ENCODE data around the gene GDF15. TPM values are rescaled to one million over a fixed set of nuclear protein-coding genes. Genes with fewer than 3 reads are reported as not detected.

Gene GDF15
- total RNA-seq, 1 experiment from 2014 or later = 425 TPM

DNA sequence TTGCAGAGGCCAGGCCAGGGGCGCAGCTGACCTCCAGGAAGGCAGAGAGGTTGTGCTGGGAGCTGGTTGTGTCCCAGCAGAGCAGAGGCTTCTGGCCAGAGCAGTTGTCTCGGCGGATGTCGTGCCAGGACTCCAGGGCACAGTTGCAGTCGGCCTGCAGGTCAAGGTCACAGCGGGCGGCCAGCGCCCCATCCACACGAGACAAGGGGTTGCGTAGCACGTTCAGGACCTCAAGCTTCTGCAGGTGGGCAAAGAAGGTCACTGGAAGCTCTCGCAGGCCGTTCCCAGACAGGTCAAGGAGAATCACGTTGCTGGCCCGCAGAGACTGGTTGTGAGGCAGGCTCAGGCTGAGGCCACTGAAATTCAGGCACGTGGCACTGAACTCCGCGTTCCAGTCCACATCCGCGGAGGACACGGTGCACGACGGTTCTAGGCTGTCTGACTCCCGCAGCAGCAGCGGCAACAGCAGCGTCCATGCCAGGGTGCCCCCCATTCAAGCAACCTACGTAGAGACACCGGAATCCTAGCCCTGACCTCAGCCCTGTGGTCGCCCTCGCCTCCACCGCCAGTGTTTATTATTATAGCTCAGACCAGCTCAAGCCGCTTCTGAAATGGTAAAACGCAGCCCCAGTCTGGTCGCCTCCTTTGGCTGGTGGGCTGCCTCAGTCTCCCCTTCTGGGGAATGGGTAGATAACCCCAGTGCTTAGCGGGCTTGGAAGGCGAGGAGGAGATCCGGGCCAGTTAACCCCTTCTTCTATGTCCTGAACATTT is 10.7 kb downstream of the GDF15 start:
- intact Hi-C loops (cut with micrococcal nuclease) = no loop called here
- Histone ChIP-seq H3K4me2 (ENCODE audit: low read length) (no peak overlapping the region), H3K27ac (ENCODE audit: low read depth, low read length) (no peak overlapping the region), H3K4me3 (replicated peaks in 1 of 2; ENCODE audit: low read depth in 1 of 2, low read length in 2 of 2) (no peak overlapping the region), H3K9me3 (ENCODE audit: control insufficient read depth in 1 of 2, insufficient read depth in 1 of 2, low read depth in 1 of 2, low read length in 2 of 2) (no peaks in the 10 kb centered on the region), H3K27me3 (ENCODE audit: insufficient read depth, low read length) (no peaks in the 10 kb centered on the region), H3K79me2 (ENCODE audit: insufficient read depth, low read length) (no peaks in the 10 kb centered on the region), H4K20me1 (ENCODE audit: insufficient read depth) (no peaks in the 10 kb centered on the region), H3K36me3 (ENCODE audit: control insufficient read depth in 1 of 2, insufficient read depth in 2 of 2, low read length in 2 of 2) (no peaks in the 10 kb centered on the region), H3K9me2 (ENCODE audit: insufficient read depth) (no peaks in the 10 kb centered on the region), H2AFZ (ENCODE audit: low read depth, low read length, poor library complexity, severe bottlenecking) (no peak overlapping the region), H3K9ac (ENCODE audit: low read length) (no peak overlapping the region), H3K4me1 (ENCODE audit: control insufficient read depth in 1 of 2, insufficient read depth in 2 of 2, low read length in 2 of 2) (peaks cover 5 to 21% of the 10 kb centered on the region in 2 experiments)
- ATAC-seq (no peak), DNase-seq (ENCODE audit: low read depth, low spot score) (no peak)
- no TSS peak for BruUV-seq (replicated peaks)
- RAD21 ChIA-PET (ENCODE audit: low non-redundant PET in 1 of 2, low total read pairs in 2 of 2, uncharacterized antibody in 2 of 2, unreplicated experiment in 2 of 2) = no interaction called here
- POLR2A ChIA-PET = no interaction called here
- TF ChIP-seq EZH2 (IDR thresholded peaks at IDR 0.05) = no peak
- no peak for TF ChIP-seq SP1 (IDR thresholded peaks at IDR 0.05; ENCODE audit: low read depth)
- no peak for TF ChIP-seq RAD21 (IDR thresholded peaks at IDR 0.05; ENCODE audit: low read depth)
- CTCF ChIA-PET = no interaction called here

DNA sequence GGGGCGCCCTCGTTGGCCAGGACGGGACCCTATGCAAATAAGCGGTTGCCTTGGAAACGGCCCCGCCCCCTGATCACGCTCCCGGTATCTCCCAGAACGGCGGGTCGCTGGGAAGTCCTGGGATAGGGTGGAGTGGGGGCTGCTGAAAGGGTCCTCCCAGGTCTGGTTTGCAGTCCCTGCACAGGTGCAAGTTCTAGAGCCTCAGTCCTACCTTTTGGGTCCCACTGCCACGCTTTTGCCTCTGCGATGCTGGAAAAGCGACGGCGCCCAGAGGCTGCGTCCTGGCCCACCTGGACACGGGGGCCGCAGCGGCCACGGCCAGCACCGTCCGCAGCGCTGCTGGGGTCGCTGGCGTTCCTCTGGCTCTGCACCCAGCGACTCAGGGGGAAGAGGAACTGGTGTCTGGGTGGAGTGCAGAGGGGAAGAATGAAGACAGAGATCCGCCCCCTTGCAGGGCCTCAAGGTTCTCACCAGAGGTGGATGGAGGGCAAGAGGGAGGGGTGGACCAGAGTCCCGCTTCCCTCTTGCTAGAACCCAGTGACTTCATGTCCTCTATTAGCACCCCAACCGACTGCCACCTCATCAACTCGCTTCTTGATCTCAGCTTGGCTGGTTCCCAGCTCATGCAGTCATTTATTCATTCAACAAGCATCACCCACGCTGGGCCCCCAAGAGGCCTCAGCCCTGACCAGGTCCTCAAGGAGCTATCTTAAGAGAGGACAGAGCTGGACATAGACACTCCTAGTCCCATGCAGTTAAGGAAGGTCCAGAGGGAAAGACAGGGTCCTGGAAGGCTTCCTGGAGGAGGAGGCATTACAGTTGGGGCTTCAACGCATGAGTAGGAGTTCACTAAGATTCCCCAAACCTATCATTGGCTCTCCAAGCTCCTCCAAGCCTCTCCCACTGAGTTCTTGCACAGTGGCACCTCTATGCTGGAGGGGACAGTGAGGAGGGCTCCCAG is 11.6 kb downstream of the GDF15 start, which contains the start of gene LRRC25:
Gene LRRC25, minus strand, starts transcription at position 381 of the 961 bp plus-strand sequence. CDS start 659 bp downstream, outside the sequence.
- H3K9ac ChIP-seq (ENCODE audit: low read length) = no peak within 1 kb of the TSS
- RAD21 ChIA-PET (ENCODE audit: low non-redundant PET in 1 of 2, low total read pairs in 2 of 2, uncharacterized antibody in 2 of 2, unreplicated experiment in 2 of 2) = no interaction called here
- DNase-seq (ENCODE audit: low read depth, low spot score) = no peak
- no peaks in the 10 kb centered on the region for H4K20me1 ChIP-seq (ENCODE audit: insufficient read depth)
- ATAC-seq = no peak
- H2AFZ ChIP-seq (ENCODE audit: low read depth, low read length, poor library complexity, severe bottlenecking) = no peak within 1 kb of the TSS
- no peaks in the 10 kb centered on the region for H3K36me3 ChIP-seq (ENCODE audit: control insufficient read depth in 1 of 2, insufficient read depth in 2 of 2, low read length in 2 of 2)
- POLR2A ChIA-PET = interaction anchor here (1.0 kb wide), 1 partner anchor 12 kb away, joined by 4 read pairs; the partner anchor contains the start of gene GDF15
- CTCF ChIA-PET = no interaction called here
- H3K79me2 ChIP-seq (ENCODE audit: insufficient read depth, low read length) = no peaks in the 10 kb centered on the region
- H3K27ac ChIP-seq (ENCODE audit: low read depth, low read length) = no peak within 1 kb of the TSS
- no peak within 1 kb of the TSS for H3K4me3 ChIP-seq (replicated peaks in 1 of 2; ENCODE audit: low read depth in 1 of 2, low read length in 2 of 2)
- no peak within 1 kb of the TSS for H3K4me2 ChIP-seq (ENCODE audit: low read length)
- BruUV-seq (replicated peaks) = no TSS peak
- H3K27me3 ChIP-seq (ENCODE audit: insufficient read depth, low read length) = no peaks in the 10 kb centered on the region
- intact Hi-C loops (cut with micrococcal nuclease) = no loop called here
- no peaks in the 10 kb centered on the region for H3K9me2 ChIP-seq (ENCODE audit: insufficient read depth)
- no peaks in the 10 kb centered on the region for H3K9me3 ChIP-seq (ENCODE audit: control insufficient read depth in 1 of 2, insufficient read depth in 1 of 2, low read depth in 1 of 2, low read length in 2 of 2)
- peaks cover 9 to 22% of the 10 kb centered on the region in 2 experiments for H3K4me1 ChIP-seq (ENCODE audit: control insufficient read depth in 1 of 2, insufficient read depth in 2 of 2, low read length in 2 of 2)
- TF ChIP-seq, protein P1, sequence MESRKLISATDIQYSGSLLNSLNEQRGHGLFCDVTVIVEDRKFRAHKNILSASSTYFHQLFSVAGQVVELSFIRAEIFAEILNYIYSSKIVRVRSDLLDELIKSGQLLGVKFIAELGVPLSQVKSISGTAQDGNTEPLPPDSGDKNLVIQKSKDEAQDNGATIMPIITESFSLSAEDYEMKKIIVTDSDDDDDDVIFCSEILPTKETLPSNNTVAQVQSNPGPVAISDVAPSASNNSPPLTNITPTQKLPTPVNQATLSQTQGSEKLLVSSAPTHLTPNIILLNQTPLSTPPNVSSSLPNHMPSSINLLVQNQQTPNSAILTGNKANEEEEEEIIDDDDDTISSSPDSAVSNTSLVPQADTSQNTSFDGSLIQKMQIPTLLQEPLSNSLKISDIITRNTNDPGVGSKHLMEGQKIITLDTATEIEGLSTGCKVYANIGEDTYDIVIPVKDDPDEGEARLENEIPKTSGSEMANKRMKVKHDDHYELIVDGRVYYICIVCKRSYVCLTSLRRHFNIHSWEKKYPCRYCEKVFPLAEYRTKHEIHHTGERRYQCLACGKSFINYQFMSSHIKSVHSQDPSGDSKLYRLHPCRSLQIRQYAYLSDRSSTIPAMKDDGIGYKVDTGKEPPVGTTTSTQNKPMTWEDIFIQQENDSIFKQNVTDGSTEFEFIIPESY (IDR thresholded peaks at IDR 0.05; ENCODE audit: extremely low read depth, insufficient replicate concordance, low read length) = no peak
- TF ChIP-seq SP1 (IDR thresholded peaks at IDR 0.05; ENCODE audit: low read depth) = no peak
- TF ChIP-seq CEBPB (IDR thresholded peaks at IDR 0.05; ENCODE audit: low read depth) = no peak
- no peak for TF ChIP-seq ZFX (IDR thresholded peaks at IDR 0.05)
- TF ChIP-seq, protein P2, sequence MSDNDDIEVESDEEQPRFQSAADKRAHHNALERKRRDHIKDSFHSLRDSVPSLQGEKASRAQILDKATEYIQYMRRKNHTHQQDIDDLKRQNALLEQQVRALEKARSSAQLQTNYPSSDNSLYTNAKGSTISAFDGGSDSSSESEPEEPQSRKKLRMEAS (IDR thresholded peaks at IDR 0.05) = no peak
- TF ChIP-seq EZH2phosphoT487 (IDR thresholded peaks at IDR 0.05; ENCODE audit: borderline replicate concordance) = no peak
- no peak for TF ChIP-seq POLR2AphosphoS5 (IDR thresholded peaks at IDR 0.05; ENCODE audit: low read depth, low read length)
- TF ChIP-seq, protein P3, sequence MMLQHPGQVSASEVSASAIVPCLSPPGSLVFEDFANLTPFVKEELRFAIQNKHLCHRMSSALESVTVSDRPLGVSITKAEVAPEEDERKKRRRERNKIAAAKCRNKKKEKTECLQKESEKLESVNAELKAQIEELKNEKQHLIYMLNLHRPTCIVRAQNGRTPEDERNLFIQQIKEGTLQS (IDR thresholded peaks at IDR 0.05) = no peak
- no peak for TF ChIP-seq POLR2A (IDR thresholded peaks at IDR 0.05; ENCODE audit: borderline replicate concordance, extremely low read depth, insufficient read depth, insufficient read length)
- no peak for TF ChIP-seq EGR1 (IDR thresholded peaks at IDR 0.05; ENCODE audit: low read depth)
- no peak for TF ChIP-seq SRF (IDR thresholded peaks at IDR 0.05; ENCODE audit: low read depth)
- no peak for TF ChIP-seq ELF1 (IDR thresholded peaks at IDR 0.05; ENCODE audit: borderline replicate concordance, low read depth)
- TF ChIP-seq CBX3 (IDR thresholded peaks at IDR 0.05; ENCODE audit: low read depth) = no peak
- TF ChIP-seq EZH2 (IDR thresholded peaks at IDR 0.05) = no peak
- TF ChIP-seq RAD21 (IDR thresholded peaks at IDR 0.05; ENCODE audit: low read depth) = no peak

All from HCT116 (cell line).